ENCODE data around the gene MPPED2. TPM values are rescaled to one million over a fixed set of nuclear protein-coding genes. Genes with fewer than 3 reads are reported as not detected.
A peak's percentile ranks its signal among the peaks of the same experiment; 100 is the strongest.

The MPPED2 gene
- total and polyA plus RNA-seq, 2 donors from 2014 or later: 10.8 to 12.9 TPM

- Histone ChIP-seq H3K4me3 (ENCODE audit: low read length in 3 of 3) (peak overlapping the region in 1 of 3 donors; percentile 26), H3K9ac (ENCODE audit: low read length in 3 of 3) (peak overlapping the region in 1 of 3 donors; percentile 5), H3K36me3 (ENCODE audit: control insufficient read depth in 2 of 3, insufficient read depth in 3 of 3, low read length in 3 of 3) (no peaks in the 10 kb centered on the region), H3K27ac (ENCODE audit: low read depth in 2 of 2, low read length in 2 of 2) (peak overlapping the region; percentile 81 to 85), H3K4me1 (ENCODE audit: control insufficient read depth in 2 of 3, insufficient read depth in 2 of 3, low read depth in 1 of 3, low read length in 3 of 3) (peaks cover 0 to 52% (median 34%) of the 10 kb centered on the region in 3 donors), H3K27me3 (ENCODE audit: control insufficient read depth, insufficient read depth, low read length) (no peaks in the 10 kb centered on the region), H3K9me3 (ENCODE audit: control insufficient read depth in 2 of 3, insufficient read depth in 1 of 3, low read length in 3 of 3) (no peaks in the 10 kb centered on the region)
- FAIRE-seq (peak; percentile 45), DNase-seq (no peak)
- TF ChIP-seq, protein P1, sequence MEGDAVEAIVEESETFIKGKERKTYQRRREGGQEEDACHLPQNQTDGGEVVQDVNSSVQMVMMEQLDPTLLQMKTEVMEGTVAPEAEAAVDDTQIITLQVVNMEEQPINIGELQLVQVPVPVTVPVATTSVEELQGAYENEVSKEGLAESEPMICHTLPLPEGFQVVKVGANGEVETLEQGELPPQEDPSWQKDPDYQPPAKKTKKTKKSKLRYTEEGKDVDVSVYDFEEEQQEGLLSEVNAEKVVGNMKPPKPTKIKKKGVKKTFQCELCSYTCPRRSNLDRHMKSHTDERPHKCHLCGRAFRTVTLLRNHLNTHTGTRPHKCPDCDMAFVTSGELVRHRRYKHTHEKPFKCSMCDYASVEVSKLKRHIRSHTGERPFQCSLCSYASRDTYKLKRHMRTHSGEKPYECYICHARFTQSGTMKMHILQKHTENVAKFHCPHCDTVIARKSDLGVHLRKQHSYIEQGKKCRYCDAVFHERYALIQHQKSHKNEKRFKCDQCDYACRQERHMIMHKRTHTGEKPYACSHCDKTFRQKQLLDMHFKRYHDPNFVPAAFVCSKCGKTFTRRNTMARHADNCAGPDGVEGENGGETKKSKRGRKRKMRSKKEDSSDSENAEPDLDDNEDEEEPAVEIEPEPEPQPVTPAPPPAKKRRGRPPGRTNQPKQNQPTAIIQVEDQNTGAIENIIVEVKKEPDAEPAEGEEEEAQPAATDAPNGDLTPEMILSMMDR (IDR thresholded peaks at IDR 0.05; ENCODE audit: borderline replicate concordance, extremely low read depth, insufficient read depth): no peak
- intact Hi-C loops (cut with DNase I): no loop called here
Measured at GRCh38 chr11:30423279-30423648, 162.9 kb downstream of the MPPED2 start.

DNA sequence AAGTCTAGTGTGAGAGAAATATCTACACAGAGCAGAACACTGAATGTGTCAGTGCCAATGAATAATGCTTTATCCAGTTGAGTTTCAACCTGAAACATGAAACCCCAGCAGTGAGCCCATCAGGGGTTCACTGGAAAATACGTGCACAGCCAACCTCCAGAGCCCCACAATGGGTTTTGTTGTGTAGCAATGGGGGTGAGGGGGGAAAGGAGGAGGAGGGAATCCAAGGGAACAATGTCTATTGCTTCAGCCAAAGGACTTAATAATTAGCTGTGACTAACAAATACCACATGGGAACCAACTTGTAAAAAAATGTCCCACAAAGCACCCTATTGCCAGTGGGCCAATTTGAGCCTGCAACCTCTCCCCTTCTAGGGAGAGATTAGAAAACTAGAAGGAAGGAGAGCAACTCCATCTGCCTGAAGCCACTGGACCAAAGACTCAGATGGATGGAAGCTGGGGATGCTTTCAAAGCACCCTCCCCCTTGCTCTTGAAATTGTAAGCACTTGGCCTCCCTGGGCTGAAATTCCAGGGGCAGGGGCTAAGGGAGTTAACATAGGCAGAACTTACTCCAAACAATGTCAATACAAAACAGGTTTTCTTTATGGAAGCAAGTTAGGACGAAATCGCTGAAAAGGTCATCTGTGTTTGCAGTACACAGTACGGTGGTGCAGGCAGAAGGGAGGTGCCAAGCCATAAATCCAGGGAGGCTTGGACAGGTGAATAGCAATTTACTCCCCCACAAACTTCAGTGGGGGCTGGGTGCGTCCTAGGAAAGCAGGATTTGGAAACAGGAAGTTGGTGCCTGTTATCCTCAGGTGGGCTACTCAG lies 163.5 kb downstream of the MPPED2 start:
- H3K4me3 ChIP-seq (ENCODE audit: low read length in 3 of 3): peak overlapping the region in 2 of 3 donors; percentile 4 to 26
- no peaks in the 10 kb centered on the region for H3K27me3 ChIP-seq (ENCODE audit: control insufficient read depth, insufficient read depth, low read length)
- TF ChIP-seq, protein P1 (IDR thresholded peaks at IDR 0.05; ENCODE audit: borderline replicate concordance, extremely low read depth, insufficient read depth): no peak
- H3K36me3 ChIP-seq (ENCODE audit: control insufficient read depth in 2 of 3, insufficient read depth in 3 of 3, low read length in 3 of 3): no peaks in the 10 kb centered on the region
- intact Hi-C loops (cut with DNase I): no loop called here
- H3K27ac ChIP-seq (ENCODE audit: low read depth in 2 of 2, low read length in 2 of 2): peak overlapping the region; percentile 81 to 85
- no peaks in the 10 kb centered on the region for H3K9me3 ChIP-seq (ENCODE audit: control insufficient read depth in 2 of 3, insufficient read depth in 1 of 3, low read length in 3 of 3)
- H3K4me1 ChIP-seq (ENCODE audit: control insufficient read depth in 2 of 3, insufficient read depth in 2 of 3, low read depth in 1 of 3, low read length in 3 of 3): peaks cover 0 to 52% (median 34%) of the 10 kb centered on the region in 3 donors
- no peak overlapping the region for H3K9ac ChIP-seq (ENCODE audit: low read length in 3 of 3)
- FAIRE-seq (no peak), DNase-seq (peak in 4 of 5 donors; percentile 76 to 85 (median 81))

DNA sequence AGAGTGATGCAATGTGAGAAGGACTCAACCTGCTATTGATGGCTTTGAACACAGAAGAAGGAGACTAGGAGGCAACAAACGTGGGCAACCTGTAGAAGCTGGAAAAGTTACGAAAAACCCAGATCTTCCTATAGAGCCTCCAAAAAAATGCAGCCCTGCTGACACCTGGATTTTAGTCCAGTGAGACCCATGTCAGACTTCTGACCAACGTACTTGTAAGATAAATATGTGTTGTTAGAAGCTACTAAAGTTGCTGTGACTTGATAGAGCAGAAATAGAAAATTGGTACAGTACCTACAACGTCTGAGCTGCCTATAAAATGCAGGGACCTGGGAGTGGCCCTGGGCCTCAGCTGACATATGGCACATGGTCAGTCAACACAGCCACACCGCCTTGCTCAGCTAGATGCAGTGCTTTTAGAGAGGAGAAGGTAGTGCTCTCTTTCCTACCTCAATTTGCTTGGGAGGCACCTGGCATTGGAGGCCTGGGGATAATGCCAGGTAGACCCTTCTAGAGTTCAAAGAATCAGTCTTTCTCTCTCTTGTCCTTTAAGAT lies 165.8 kb downstream of the MPPED2 start:
- intact Hi-C loops (cut with DNase I): no loop called here
- H3K27me3 ChIP-seq (ENCODE audit: control insufficient read depth, insufficient read depth, low read length): no peaks in the 10 kb centered on the region
- TF ChIP-seq, protein P1 (IDR thresholded peaks at IDR 0.05; ENCODE audit: borderline replicate concordance, extremely low read depth, insufficient read depth): no peak

More for the DNA sequence above, 165.8 kb downstream of the MPPED2 start:
- FAIRE-seq: no peak
- Histone ChIP-seq H3K4me1 (ENCODE audit: control insufficient read depth in 2 of 3, insufficient read depth in 2 of 3, low read depth in 1 of 3, low read length in 3 of 3) (peaks cover 0 to 32% (median 26%) of the 10 kb centered on the region in 3 donors), H3K9ac (ENCODE audit: low read length in 3 of 3) (no peak overlapping the region), H3K9me3 (ENCODE audit: control insufficient read depth in 2 of 3, insufficient read depth in 1 of 3, low read length in 3 of 3) (no peaks in the 10 kb centered on the region), H3K36me3 (ENCODE audit: control insufficient read depth in 2 of 3, insufficient read depth in 3 of 3, low read length in 3 of 3) (no peaks in the 10 kb centered on the region), H3K27ac (ENCODE audit: low read depth in 2 of 2, low read length in 2 of 2) (peak overlapping the region in 1 of 2 donors; percentile 23), H3K4me3 (ENCODE audit: low read length in 3 of 3) (no peak overlapping the region)
- no peak for DNase-seq
